HEK293 (cell line): ENCODE results near the gene MTARC2.

Source experiments
- CTCF ChIA-PET: fragments of 350-600 bp; formaldehyde crosslinking; extraction: SDS; loops from one replicate; lab custom pipeline; 2021; ENCODE audit warnings: antibody characterized with exemption; lab: Yijun Ruan, JAX
- POLR2A ChIA-PET: fragments of 300-600 bp; formaldehyde crosslinking; extraction: SDS; loops from one replicate; lab custom pipeline; 2020; ENCODE audit warnings: antibody characterized with exemption, inconsistent platforms; lab: Yijun Ruan, JAX
- H3K27ac ChIP-seq: fragments of 200-500 bp; sonication (Bioruptor generic); 2 replicates; pipeline ENCODE4 v1.5.1; 2014; ENCODE audit warnings: low read depth, low read length, control low read depth, inconsistent platforms; ENCODE audit errors: extremely low read depth
- H3K36me3 ChIP-seq, 2 experiments: fragments of 200-500 bp in 1 of 2; sonication (Bioruptor generic) in 1 of 2; 1 replicate in 1 of 2; 2 replicates in 1 of 2; pipeline ENCODE4 v1.5.1; 2014 to 2017; ENCODE audit warnings: inconsistent platforms in 2 of 2, low read length in 2 of 2; ENCODE audit not compliant: control insufficient read depth in 2 of 2, insufficient read depth in 1 of 2
- H3K4me1 ChIP-seq: fragments of 200-500 bp; sonication (Bioruptor generic); 2 replicates; pipeline ENCODE4 v1.5.1; 2014; ENCODE audit warnings: mild to moderate bottlenecking, low read length, inconsistent platforms; ENCODE audit not compliant: control insufficient read depth, insufficient read depth
- H3K4me3 ChIP-seq: 2 replicates; pipeline ENCODE4 v1.5.1; 2011; ENCODE audit warnings: low read depth, mild to moderate bottlenecking, control low read depth, low read length, moderate library complexity
- H3K9me3 ChIP-seq: fragments of 200-500 bp; sonication (Bioruptor generic); 2 replicates; pipeline ENCODE4 v1.5.1; 2014; ENCODE audit warnings: low read depth, low read length, inconsistent platforms; ENCODE audit not compliant: control insufficient read depth, insufficient read depth
- RBAK ChIP-seq: fragments of 450-650 bp; formaldehyde crosslinking; IDR thresholded peaks from 2 replicates; pipeline ENCODE4 v1.5.1; 2016; ENCODE audit warnings: missing biosample characterization, missing genetic modification characterization
- YY1 ChIP-seq: fragments of 450-650 bp; formaldehyde crosslinking; IDR thresholded peaks from 2 replicates; pipeline ENCODE4 v1.5.1; 2018; ENCODE audit warnings: missing biosample characterization, missing genetic modification characterization
- ZIC2 ChIP-seq: fragments of 450-650 bp; formaldehyde crosslinking; IDR thresholded peaks from 2 replicates; pipeline ENCODE4 v1.5.1; 2016; ENCODE audit warnings: missing biosample characterization, missing genetic modification characterization
- ZNF112 ChIP-seq: fragments of 450-650 bp; formaldehyde crosslinking; IDR thresholded peaks from 2 replicates; pipeline ENCODE4 v1.5.0; 2017; ENCODE audit warnings: missing biosample characterization, missing genetic modification characterization
- ZNF184 ChIP-seq: fragments of 450-650 bp; IDR thresholded peaks from 2 replicates; pipeline ENCODE4 v1.5.1; 2018; ENCODE audit warnings: missing biosample characterization, mild to moderate bottlenecking, missing genetic modification characterization
- ZNF19 ChIP-seq: fragments of 450-650 bp; formaldehyde crosslinking; IDR thresholded peaks from 2 replicates; pipeline ENCODE4; 2016; ENCODE audit warnings: missing biosample characterization, missing genetic modification characterization, low read depth
- ZNF239 ChIP-seq: fragments of 450-650 bp; formaldehyde crosslinking; IDR thresholded peaks from 2 replicates; pipeline ENCODE4 v1.5.1; 2016; ENCODE audit warnings: missing biosample characterization, missing genetic modification characterization
- ZNF600 ChIP-seq: fragments of 450-650 bp; formaldehyde crosslinking; IDR thresholded peaks from 2 replicates; pipeline ENCODE4 v1.5.1; 2016; ENCODE audit warnings: missing biosample characterization, missing genetic modification characterization
- ZNF621 ChIP-seq: fragments of 450-650 bp; formaldehyde crosslinking; IDR thresholded peaks from 2 replicates; pipeline ENCODE4 v1.5.1; 2017; ENCODE audit warnings: missing biosample characterization, missing genetic modification characterization
- ZNF629 ChIP-seq: fragments of 450-650 bp; formaldehyde crosslinking; IDR thresholded peaks from 2 replicates; pipeline ENCODE4 v1.5.1; 2017; ENCODE audit warnings: missing biosample characterization, missing genetic modification characterization
- ZNF658 ChIP-seq: fragments of 450-650 bp; formaldehyde crosslinking; IDR thresholded peaks from 2 replicates; pipeline ENCODE4; 2016; ENCODE audit warnings: missing biosample characterization, missing genetic modification characterization
- ZNF701 ChIP-seq: fragments of 450-650 bp; formaldehyde crosslinking; IDR thresholded peaks from 2 replicates; pipeline ENCODE4 v1.5.1; 2016; ENCODE audit warnings: missing biosample characterization, missing genetic modification characterization
- ZNF76 ChIP-seq: fragments of 450-650 bp; formaldehyde crosslinking; IDR thresholded peaks from 2 replicates; pipeline ENCODE4; 2016; ENCODE audit warnings: low read depth, missing biosample characterization, missing genetic modification characterization, borderline replicate concordance
- TF ChIP-seq, protein P1 (sequence below): fragments of 450-650 bp; formaldehyde crosslinking; IDR thresholded peaks from 2 replicates; pipeline ENCODE4 v1.5.1; 2016; ENCODE audit warnings: missing biosample characterization, missing genetic modification characterization
- TF ChIP-seq, protein P2 (sequence below): fragments of 450-650 bp; formaldehyde crosslinking; IDR thresholded peaks from 2 replicates; pipeline ENCODE4 v1.5.1; 2016; ENCODE audit warnings: missing biosample characterization, missing genetic modification characterization
- TF ChIP-seq, protein P3 (sequence below): fragments of 450-650 bp; formaldehyde crosslinking; IDR thresholded peaks from 2 replicates; pipeline ENCODE4 v1.5.1; 2016; ENCODE audit warnings: missing biosample characterization, missing genetic modification characterization
- TF ChIP-seq, protein P4 (sequence below): fragments of 450-650 bp; formaldehyde crosslinking; IDR thresholded peaks from 2 replicates; pipeline ENCODE4 v1.5.0; 2017; ENCODE audit warnings: missing biosample characterization, missing genetic modification characterization, borderline replicate concordance
- TF ChIP-seq, protein P5 (sequence below): fragments of 450-650 bp; formaldehyde crosslinking; conservative IDR thresholded peaks from 2 replicates; pipeline ENCODE4 v1.5.1; 2016; ENCODE audit warnings: low read depth, missing biosample characterization, missing genetic modification characterization

The MTARC2 gene

DNA sequence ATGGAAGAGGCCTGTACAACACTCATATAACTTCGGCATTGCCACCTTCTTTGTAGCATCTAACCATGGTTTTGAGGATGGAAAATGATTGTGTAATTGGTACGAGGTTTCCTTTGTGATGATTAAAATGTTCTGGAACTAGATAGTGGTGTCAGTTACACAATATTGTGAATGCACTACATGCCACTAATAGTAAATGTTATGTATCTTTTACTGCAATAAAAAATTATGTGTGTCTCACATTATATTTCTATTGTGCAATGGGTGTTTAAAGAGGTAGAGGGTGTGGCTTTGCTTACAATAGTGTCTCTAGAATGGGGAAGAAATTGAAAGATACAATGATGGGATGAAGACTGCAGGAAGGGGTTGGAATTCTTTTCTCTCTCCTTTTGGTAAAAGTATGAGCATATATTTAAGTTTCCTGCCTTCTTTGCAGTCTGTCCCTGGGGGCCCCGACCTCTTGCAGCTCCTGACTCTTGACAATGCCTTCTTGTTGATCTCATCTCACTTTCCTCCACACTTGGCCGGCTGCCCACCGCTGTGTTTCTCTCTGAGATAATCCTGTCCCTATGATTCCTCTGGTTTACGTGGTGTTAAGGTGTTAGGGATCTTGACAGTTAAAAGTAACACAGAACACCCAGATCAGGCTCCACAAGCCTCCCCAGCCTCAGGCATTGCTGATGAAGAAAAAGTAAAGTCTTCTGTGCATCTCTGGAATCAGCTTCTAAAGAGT, 77.9 kb downstream of the MTARC2 start (continued):
- no peak for TF ChIP-seq ZNF629 (tag by site-specific recombination)
- TF ChIP-seq ZNF19 (tag by site-specific recombination): no peak
- TF ChIP-seq, protein P1, sequence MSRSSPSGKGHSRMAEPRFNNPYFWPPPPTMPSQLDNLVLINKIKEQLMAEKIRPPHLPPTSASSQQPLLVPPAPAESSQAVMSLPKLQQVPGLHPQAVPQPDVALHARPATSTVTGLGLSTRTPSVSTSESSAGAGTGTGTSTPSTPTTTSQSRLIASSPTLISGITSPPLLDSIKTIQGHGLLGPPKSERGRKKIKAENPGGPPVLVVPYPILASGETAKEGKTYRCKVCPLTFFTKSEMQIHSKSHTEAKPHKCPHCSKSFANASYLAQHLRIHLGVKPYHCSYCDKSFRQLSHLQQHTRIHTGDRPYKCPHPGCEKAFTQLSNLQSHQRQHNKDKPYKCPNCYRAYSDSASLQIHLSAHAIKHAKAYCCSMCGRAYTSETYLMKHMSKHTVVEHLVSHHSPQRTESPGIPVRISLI (tag by site-specific recombination): no peak
- TF ChIP-seq, protein P2, sequence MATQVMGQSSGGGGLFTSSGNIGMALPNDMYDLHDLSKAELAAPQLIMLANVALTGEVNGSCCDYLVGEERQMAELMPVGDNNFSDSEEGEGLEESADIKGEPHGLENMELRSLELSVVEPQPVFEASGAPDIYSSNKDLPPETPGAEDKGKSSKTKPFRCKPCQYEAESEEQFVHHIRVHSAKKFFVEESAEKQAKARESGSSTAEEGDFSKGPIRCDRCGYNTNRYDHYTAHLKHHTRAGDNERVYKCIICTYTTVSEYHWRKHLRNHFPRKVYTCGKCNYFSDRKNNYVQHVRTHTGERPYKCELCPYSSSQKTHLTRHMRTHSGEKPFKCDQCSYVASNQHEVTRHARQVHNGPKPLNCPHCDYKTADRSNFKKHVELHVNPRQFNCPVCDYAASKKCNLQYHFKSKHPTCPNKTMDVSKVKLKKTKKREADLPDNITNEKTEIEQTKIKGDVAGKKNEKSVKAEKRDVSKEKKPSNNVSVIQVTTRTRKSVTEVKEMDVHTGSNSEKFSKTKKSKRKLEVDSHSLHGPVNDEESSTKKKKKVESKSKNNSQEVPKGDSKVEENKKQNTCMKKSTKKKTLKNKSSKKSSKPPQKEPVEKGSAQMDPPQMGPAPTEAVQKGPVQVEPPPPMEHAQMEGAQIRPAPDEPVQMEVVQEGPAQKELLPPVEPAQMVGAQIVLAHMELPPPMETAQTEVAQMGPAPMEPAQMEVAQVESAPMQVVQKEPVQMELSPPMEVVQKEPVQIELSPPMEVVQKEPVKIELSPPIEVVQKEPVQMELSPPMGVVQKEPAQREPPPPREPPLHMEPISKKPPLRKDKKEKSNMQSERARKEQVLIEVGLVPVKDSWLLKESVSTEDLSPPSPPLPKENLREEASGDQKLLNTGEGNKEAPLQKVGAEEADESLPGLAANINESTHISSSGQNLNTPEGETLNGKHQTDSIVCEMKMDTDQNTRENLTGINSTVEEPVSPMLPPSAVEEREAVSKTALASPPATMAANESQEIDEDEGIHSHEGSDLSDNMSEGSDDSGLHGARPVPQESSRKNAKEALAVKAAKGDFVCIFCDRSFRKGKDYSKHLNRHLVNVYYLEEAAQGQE (tag by site-specific recombination): no peak
- TF ChIP-seq ZNF184 (tag by site-specific recombination): no peak
- TF ChIP-seq ZNF621 (tag by site-specific recombination): no peak
- TF ChIP-seq ZNF112 (tag by site-specific recombination): no peak
- no peak for TF ChIP-seq RBAK
- TF ChIP-seq, protein P3, sequence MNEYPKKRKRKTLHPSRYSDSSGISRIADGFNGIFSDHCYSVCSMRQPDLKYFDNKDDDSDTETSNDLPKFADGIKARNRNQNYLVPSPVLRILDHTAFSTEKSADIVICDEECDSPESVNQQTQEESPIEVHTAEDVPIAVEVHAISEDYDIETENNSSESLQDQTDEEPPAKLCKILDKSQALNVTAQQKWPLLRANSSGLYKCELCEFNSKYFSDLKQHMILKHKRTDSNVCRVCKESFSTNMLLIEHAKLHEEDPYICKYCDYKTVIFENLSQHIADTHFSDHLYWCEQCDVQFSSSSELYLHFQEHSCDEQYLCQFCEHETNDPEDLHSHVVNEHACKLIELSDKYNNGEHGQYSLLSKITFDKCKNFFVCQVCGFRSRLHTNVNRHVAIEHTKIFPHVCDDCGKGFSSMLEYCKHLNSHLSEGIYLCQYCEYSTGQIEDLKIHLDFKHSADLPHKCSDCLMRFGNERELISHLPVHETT: no peak
- TF ChIP-seq, protein P4, sequence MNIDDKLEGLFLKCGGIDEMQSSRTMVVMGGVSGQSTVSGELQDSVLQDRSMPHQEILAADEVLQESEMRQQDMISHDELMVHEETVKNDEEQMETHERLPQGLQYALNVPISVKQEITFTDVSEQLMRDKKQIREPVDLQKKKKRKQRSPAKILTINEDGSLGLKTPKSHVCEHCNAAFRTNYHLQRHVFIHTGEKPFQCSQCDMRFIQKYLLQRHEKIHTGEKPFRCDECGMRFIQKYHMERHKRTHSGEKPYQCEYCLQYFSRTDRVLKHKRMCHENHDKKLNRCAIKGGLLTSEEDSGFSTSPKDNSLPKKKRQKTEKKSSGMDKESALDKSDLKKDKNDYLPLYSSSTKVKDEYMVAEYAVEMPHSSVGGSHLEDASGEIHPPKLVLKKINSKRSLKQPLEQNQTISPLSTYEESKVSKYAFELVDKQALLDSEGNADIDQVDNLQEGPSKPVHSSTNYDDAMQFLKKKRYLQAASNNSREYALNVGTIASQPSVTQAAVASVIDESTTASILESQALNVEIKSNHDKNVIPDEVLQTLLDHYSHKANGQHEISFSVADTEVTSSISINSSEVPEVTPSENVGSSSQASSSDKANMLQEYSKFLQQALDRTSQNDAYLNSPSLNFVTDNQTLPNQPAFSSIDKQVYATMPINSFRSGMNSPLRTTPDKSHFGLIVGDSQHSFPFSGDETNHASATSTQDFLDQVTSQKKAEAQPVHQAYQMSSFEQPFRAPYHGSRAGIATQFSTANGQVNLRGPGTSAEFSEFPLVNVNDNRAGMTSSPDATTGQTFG (tag by site-specific recombination): no peak
- 0 out of 2 replicates have a peak, but pooled peaks have one; percentile 24 for TF ChIP-seq ZIC2
- peak; percentile 88 for TF ChIP-seq ZNF600 (tag by site-specific recombination)
- no peak for TF ChIP-seq YY1 (tag by site-specific recombination)
- no peak for TF ChIP-seq ZNF239
- no peak for TF ChIP-seq ZNF701
- TF ChIP-seq ZNF658: no peak

DNA sequence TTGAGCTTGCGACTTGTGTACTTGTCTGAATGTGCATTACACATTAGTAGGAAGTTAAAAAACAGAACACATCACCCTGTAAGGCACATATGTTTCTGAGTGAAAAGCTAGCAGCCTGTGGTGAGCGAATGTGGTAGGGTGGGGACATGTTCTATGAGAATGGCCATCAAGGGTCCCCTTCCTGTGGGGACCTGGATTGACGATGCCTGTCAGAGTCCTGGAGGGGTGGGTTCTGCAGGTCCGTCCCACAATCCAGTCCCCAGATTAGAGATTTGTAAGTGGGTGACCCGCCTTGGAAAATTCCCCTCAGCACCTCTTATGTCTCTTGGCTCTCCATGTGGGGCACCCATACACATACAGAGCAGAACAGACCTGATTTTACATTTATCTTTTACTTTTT, 78.6 kb downstream of the MTARC2 start:
- H3K27ac ChIP-seq: no peak overlapping the region
- TF ChIP-seq, protein P5, sequence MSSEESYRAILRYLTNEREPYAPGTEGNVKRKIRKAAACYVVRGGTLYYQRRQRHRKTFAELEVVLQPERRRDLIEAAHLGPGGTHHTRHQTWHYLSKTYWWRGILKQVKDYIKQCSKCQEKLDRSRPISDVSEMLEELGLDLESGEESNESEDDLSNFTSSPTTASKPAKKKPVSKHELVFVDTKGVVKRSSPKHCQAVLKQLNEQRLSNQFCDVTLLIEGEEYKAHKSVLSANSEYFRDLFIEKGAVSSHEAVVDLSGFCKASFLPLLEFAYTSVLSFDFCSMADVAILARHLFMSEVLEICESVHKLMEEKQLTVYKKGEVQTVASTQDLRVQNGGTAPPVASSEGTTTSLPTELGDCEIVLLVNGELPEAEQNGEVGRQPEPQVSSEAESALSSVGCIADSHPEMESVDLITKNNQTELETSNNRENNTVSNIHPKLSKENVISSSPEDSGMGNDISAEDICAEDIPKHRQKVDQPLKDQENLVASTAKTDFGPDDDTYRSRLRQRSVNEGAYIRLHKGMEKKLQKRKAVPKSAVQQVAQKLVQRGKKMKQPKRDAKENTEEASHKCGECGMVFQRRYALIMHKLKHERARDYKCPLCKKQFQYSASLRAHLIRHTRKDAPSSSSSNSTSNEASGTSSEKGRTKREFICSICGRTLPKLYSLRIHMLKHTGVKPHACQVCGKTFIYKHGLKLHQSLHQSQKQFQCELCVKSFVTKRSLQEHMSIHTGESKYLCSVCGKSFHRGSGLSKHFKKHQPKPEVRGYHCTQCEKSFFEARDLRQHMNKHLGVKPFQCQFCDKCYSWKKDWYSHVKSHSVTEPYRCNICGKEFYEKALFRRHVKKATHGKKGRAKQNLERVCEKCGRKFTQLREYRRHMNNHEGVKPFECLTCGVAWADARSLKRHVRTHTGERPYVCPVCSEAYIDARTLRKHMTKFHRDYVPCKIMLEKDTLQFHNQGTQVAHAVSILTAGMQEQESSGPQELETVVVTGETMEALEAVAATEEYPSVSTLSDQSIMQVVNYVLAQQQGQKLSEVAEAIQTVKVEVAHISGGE (tag by site-specific recombination): peak; percentile 57
- TF ChIP-seq ZNF76 (tag by site-specific recombination): no peak
- peaks cover 7% of the 10 kb centered on the region; the same call in 1 of the 2 replicates for H3K4me1 ChIP-seq
- POLR2A ChIA-PET: no interaction called here
- H3K4me3 ChIP-seq: no peak overlapping the region
- CTCF ChIA-PET: no interaction called here
- no peaks in the 10 kb centered on the region for H3K9me3 ChIP-seq
- H3K36me3 ChIP-seq: no peaks in the 10 kb centered on the region
